Stimulated activated naive CD8-positive, alpha-beta T cell treated with anti-CD3 and anti-CD28 coated beads, Interleukin-15, Interleukin-2, amounts not matched to agents 100 ng/mL and 50 ng/mL, for 24 hours (primary cell): ENCODE measurements around the gene UBALD1.
"Not testable (repeated sequence)": the region's sequence is repeated elsewhere in the genome, so short reads cannot be mapped to it uniquely, and the experiment has no call there.

Experiments
- H3K27ac Mint-ChIP-seq: one replicate; pipeline ENCODE4 v1.8.0; 2021; ENCODE audit warnings: mild to moderate bottlenecking, mixed read lengths
- H3K27me3 Mint-ChIP-seq: one replicate; pipeline ENCODE4 v1.8.0; 2021; ENCODE audit warnings: mixed read lengths
- H3K36me3 Mint-ChIP-seq: one replicate; pipeline ENCODE4 v1.8.0; 2021; ENCODE audit warnings: low read depth, mixed read lengths
- H3K4me1 Mint-ChIP-seq: one replicate; pipeline ENCODE4 v1.8.0; 2021; ENCODE audit warnings: low read depth, mixed read lengths
- H3K4me3 Mint-ChIP-seq: one replicate; pipeline ENCODE4 v1.8.0; 2021; ENCODE audit warnings: mild to moderate bottlenecking, mixed read lengths
- H3K9me3 Mint-ChIP-seq: one replicate; pipeline ENCODE4 v1.8.0; 2021; ENCODE audit warnings: mixed read lengths

The UBALD1 gene

GRCh38 chr16:4576008-4576407 is 38.7 kb downstream of the UBALD1 start:
- H3K27me3 Mint-ChIP-seq: no peaks in the 10 kb centered on the region
- no peak overlapping the region for H3K4me3 Mint-ChIP-seq
- H3K4me1 Mint-ChIP-seq: no peaks in the 10 kb centered on the region
- no peaks in the 10 kb centered on the region for H3K36me3 Mint-ChIP-seq
- no peaks in the 10 kb centered on the region for H3K9me3 Mint-ChIP-seq
- H3K27ac Mint-ChIP-seq: no peak overlapping the region

- no peak overlapping the region for H3K4me3 Mint-ChIP-seq
These were observed 39.6 kb downstream of the UBALD1 start for GRCh38 chr16:4574919-4575705.

GRCh38 chr16:4573926-4574325 is 40.8 kb downstream of the UBALD1 start:
- H3K27me3 Mint-ChIP-seq, H3K9me3 Mint-ChIP-seq, H3K4me3 Mint-ChIP-seq, H3K4me1 Mint-ChIP-seq, H3K36me3 Mint-ChIP-seq, H3K27ac Mint-ChIP-seq: not testable (repeated sequence)

More at GRCh38 chr16:4574919-4575705, 39.6 kb downstream of the UBALD1 start:
- Mint-ChIP-seq H3K36me3 (no peaks in the 10 kb centered on the region), H3K27me3 (no peaks in the 10 kb centered on the region), H3K9me3 (no peaks in the 10 kb centered on the region), H3K4me1 (no peaks in the 10 kb centered on the region), H3K27ac (no peak overlapping the region)

GRCh38 chr16:4572715-4573114 is 42.0 kb downstream of the UBALD1 start:
- no peaks in the 10 kb centered on the region for H3K4me1 Mint-ChIP-seq
- H3K4me3 Mint-ChIP-seq: no peak overlapping the region
- H3K36me3 Mint-ChIP-seq: no peaks in the 10 kb centered on the region
- H3K27me3 Mint-ChIP-seq: no peaks in the 10 kb centered on the region
- H3K9me3 Mint-ChIP-seq: no peaks in the 10 kb centered on the region
- no peak overlapping the region for H3K27ac Mint-ChIP-seq

- Mint-ChIP-seq H3K9me3 (no peaks in the 10 kb centered on the region), H3K27me3 (no peaks in the 10 kb centered on the region), H3K4me1 (peaks cover 3% of the 10 kb centered on the region), H3K4me3 (no peak overlapping the region), H3K36me3 (no peaks in the 10 kb centered on the region), H3K27ac (no peak overlapping the region)
These were observed 43.9 kb downstream of the UBALD1 start for GRCh38 chr16:4570688-4571321.

GRCh38 chr16:4570086-4570485 is 44.6 kb downstream of the UBALD1 start:
- no peaks in the 10 kb centered on the region for H3K27me3 Mint-ChIP-seq
- no peaks in the 10 kb centered on the region for H3K36me3 Mint-ChIP-seq
- H3K9me3 Mint-ChIP-seq: no peaks in the 10 kb centered on the region
- no peak overlapping the region for H3K27ac Mint-ChIP-seq
- H3K4me3 Mint-ChIP-seq: no peak overlapping the region
- H3K4me1 Mint-ChIP-seq: peaks cover 3% of the 10 kb centered on the region

GRCh38 chr16:4566144-4566543 is 48.5 kb downstream of the UBALD1 start:
- peaks cover 3% of the 10 kb centered on the region for H3K4me1 Mint-ChIP-seq
- no peak overlapping the region for H3K27ac Mint-ChIP-seq
- no peaks in the 10 kb centered on the region for H3K9me3 Mint-ChIP-seq
- no peak overlapping the region for H3K4me3 Mint-ChIP-seq
- no peaks in the 10 kb centered on the region for H3K27me3 Mint-ChIP-seq
- no peaks in the 10 kb centered on the region for H3K36me3 Mint-ChIP-seq

- Mint-ChIP-seq H3K9me3 (no peaks in the 10 kb centered on the region), H3K27ac (no peak overlapping the region), H3K36me3 (no peaks in the 10 kb centered on the region), H3K4me1 (peaks cover 3% of the 10 kb centered on the region), H3K27me3 (no peaks in the 10 kb centered on the region), H3K4me3 (no peak overlapping the region)
These were observed 49.9 kb downstream of the UBALD1 start for GRCh38 chr16:4564661-4565267.

GRCh38 chr16:4561596-4561995 is 53.1 kb downstream of the UBALD1 start:
- no peaks in the 10 kb centered on the region for H3K36me3 Mint-ChIP-seq
- H3K27ac Mint-ChIP-seq: no peak overlapping the region
- H3K4me3 Mint-ChIP-seq: no peak overlapping the region
- H3K4me1 Mint-ChIP-seq: peaks cover 3% of the 10 kb centered on the region
- no peaks in the 10 kb centered on the region for H3K27me3 Mint-ChIP-seq
- no peaks in the 10 kb centered on the region for H3K9me3 Mint-ChIP-seq
